DMS114 treated with DMSO at 0.1 percent for 48 hours (cell line): ENCODE data around the gene YTHDF2.

Experiments
- DNase-seq: peaks from one replicate; lab custom pipeline; 2025; ENCODE audit not compliant: unreplicated experiment; lab: John Stamatoyannopoulos, UW

The YTHDF2 gene

DNA sequence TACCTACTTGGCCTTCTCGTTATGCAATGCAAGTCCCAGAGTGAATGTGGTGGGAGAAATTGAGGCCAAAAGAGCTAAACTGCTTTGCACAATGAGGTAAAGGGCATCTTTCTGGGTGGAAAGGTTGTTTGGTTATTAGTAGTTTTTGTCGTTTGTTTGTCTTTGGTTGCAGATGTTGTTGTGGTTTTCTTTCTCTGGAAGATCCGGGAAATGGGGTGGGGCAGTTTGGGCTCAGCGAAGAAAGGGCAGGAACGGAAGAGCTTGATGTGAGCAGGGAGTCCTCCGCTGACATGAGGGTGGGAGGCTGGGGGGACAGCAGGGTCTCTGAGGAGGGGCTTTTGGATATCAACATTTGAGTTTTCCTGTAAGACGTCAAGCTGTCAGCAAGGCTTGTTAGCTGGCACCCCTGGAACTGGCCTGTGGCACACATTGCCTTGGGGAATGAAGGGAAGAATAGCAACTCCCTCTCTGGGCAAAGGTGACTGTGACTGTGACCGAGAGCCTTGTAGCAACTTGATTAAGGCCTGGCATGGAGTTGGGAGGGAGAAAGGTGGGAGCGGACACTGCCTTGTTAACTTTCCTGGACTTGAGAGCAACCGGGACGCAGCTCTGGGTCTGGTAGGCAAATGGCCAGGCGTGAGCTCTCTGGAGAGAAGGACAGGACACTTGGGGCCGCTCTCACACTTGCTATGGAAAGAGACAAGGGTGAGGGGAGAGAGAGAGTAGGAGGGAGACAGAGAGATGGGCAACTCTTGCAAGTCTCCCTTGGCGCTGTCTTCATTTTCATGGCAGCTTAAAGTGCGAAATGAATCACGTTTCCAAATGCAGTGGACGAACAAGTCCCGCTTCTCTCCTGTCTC, 59.8 kb downstream of the YTHDF2 start:
- DNase-seq: no peak

DNA sequence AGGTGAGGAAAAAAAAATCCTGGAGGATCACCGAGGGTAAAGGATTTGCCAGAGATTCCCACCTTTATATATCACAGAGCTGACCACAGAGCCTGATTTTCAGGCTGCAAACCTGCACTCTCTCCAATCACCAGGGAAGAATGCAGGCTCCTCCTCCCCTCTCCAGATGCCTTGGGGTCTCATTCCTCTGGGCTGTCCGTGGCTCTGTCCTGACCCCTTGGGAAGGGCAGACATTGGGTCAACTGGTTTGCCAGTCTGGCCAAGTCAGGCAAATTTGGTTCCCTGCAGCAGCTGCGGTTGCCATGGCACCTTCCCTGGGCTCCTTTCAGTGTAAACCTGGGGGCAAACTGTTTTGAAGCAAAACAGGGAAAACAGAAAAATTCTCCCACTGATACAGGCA, 63.6 kb downstream of the YTHDF2 start:
- no peak for DNase-seq

- no peak for DNase-seq
Measured at GRCh38 chr1:28801461-28801860, 64.7 kb downstream of the YTHDF2 start.

DNA sequence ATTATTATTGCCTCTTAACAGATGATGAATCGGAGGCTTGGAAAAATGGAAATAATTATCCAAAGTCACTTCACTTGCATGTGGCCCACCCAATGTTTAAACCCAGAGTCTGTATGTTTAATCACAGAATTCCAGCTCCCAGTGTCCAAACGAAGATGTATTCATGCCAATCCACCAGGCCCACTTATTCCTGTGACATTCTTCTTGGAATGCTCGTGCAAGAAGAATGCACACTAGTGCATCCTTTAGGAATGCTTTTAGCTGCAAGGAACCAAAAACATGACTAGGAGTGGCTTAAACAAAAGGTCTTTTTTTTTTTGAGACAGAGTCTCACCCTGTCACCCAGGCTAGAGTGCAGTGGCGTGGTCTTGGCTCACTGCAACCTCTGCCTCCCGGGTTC, 66.3 kb downstream of the YTHDF2 start:
- no peak for DNase-seq

DNA sequence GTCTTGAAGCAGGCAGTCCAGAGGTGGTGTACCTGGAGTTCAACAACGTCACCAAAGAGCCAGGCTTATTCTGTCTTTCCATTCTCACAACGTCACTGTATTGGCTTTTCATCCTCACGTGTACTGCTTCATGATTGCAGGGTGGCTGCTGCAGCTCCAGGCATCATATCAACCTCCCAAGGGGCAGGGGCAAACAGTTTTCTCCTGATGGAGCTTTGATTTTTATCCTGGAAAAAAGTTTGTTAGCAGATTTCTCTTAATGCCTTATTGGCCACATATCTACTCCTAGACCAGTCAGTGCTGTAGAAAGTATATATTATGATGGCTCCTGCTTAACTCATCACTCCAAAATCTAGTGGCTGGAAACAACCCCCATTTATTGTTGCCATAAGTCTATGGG, 66.9 kb downstream of the YTHDF2 start:
- DNase-seq: no peak

- DNase-seq: no peak
Measured at GRCh38 chr1:28804071-28804470, 67.3 kb downstream of the YTHDF2 start.

GRCh38 chr1:28807046-28807445, 70.3 kb downstream of the YTHDF2 start:
- no peak for DNase-seq

- DNase-seq: no peak
Measured at GRCh38 chr1:28807986-28808385, 71.2 kb downstream of the YTHDF2 start.

GRCh38 chr1:28811369-28811765, 74.6 kb downstream of the YTHDF2 start:
- no peak for DNase-seq

- no peak for DNase-seq
Measured at GRCh38 chr1:28811766-28812668, 75.3 kb downstream of the YTHDF2 start, which contains the start of gene OPRD1. TSS of gene OPRD1 (plus strand) at chr1:28812170. CDS start at chr1:28812384, 214 bp downstream.

DNA sequence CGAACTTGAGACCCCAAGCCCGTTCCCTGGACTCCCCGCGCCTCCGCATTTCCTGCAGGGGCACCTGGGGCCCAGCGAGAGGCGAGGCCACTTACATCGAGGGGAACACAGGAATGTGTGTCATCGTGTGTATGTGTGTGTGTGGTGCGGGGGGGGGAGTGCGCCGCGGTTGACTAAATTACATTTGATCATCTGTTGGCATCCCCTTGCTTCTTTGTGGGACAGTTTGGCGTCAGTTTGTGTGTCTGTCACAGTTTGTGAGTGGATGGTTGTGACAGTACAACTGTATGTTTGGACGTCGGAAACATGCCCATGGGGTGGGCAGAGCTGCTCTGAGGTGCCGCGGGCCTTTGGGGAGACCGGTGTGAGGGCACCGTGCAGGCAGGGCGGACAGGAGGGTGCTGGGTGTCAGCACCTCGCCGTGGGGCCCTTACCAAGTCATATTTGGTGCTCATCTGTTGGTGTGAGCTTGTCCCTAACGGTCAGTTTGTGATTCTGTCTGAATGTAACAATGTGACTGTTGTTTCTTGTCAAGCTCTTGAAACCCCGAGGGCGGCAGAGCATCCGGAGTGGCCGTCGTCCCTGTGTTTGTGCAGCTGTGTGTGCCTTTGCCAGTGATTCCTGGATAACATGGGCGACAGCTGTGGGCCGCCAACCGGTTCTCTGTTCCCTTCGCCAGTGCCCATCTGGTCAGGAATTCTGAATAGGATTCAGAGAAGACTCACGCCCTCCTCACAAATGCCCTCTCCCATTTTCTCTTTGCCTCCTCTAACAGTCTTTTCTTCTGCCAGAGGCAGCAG, 76.1 kb downstream of the YTHDF2 start:
- no peak for DNase-seq

- no peak for DNase-seq
Measured at GRCh38 chr1:28813931-28814465, 77.3 kb downstream of the YTHDF2 start.

GRCh38 chr1:28815533-28816185, 78.9 kb downstream of the YTHDF2 start:
- DNase-seq: no peak

- no peak for DNase-seq
Measured at GRCh38 chr1:28817133-28817532, 80.4 kb downstream of the YTHDF2 start.

DNA sequence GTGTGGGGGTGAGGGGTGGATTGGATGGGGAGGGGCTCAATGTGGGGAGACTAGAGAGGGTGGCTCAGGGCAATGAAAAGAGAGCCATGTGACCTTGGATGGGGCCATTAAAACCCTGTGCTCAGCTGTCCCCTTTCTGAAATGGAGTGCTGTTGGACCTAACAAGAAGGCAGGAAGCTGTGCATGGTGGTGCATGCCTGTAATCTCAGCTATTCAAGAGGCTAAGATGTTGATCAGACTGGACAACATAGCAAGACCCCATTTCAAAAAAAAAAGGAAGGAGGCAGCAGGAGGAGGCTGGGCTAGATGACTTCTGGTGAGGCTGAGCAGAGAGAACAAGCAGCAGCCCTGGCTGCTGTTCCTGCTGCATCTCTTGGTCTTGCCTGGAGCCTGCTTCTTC, 82.3 kb downstream of the YTHDF2 start:
- no peak for DNase-seq
